ENCODE measurements around the gene ATOH7.
"Not testable (repeated sequence)": the region's sequence is repeated elsewhere in the genome, so short reads cannot be mapped to it uniquely, and the experiment has no call there.

The ATOH7 gene

DNA sequence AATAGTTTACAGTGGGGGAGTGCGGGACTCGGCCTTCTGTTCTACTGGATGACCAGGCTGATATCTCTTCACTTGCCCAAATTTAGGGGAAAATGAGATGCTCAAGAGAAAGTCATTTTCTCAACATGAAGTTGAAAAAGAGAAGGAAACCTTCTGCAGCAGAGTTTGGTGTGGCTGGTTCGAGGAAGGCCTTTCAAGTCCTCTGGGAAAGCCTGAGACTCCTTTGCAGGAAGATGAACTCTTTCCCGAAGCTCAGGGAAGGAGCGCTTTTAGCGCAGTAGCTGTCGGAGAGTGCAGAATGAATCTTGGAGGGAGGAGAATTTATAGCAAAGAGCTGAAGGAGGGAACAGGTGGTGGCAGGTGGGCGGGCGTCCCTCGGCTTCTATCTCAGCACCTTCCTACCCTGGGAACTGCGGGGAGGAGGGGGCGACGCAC lies at the start of gene ATOH7:
Gene ATOH7 (minus strand): TSS at position 297 of the 435 bp plus-strand sequence. CDS start 436 bp downstream, outside the sequence.
- no peak for DNase-seq

- no peak for DNase-seq
These were observed 48.8 kb upstream of the ATOH7 start for GRCh38 chr10:68280758-68281157.

DNA sequence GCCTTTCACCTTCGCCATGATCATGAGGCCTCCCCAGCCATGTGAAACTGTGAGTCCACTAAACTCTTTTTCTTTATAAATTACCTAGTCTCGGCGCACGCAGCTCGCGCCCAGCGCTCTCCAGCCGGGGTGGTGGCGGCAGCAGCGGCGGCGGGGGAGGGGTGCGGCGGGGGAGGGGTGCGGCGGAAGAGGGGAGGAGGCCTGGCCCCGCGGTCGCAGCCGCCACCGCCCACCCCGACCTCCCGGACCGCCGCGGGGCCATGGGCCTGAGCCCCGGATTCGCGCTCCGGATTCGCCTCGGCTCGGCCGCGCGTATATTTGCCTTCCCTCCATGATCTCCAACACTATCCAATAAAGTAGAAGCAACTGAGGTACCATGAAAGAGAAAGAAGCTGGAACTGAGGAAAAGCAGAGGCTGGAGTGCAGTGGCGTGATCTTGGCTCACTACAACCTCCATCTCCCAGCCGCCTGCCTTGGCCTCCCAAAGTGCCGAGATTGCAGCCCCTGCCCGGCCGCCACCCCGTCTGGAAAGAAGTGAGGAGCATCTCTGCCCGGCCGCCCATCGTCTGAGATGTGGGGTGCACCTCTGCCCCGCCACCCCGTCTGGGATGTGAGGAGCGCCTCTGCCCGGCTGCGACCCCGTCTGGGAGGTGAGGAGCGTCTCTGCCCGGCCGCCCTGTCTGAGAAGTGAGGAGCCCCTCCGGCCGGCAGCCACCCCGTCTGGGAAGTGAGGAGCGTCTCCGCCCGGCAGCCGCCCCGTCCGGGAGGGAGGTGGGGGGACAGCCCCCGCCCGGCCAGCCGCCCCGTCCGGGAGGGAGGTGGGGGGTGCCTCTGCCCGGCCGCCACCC lies 47.2 kb upstream of the ATOH7 start:
- not testable (repeated sequence) for DNase-seq

DNA sequence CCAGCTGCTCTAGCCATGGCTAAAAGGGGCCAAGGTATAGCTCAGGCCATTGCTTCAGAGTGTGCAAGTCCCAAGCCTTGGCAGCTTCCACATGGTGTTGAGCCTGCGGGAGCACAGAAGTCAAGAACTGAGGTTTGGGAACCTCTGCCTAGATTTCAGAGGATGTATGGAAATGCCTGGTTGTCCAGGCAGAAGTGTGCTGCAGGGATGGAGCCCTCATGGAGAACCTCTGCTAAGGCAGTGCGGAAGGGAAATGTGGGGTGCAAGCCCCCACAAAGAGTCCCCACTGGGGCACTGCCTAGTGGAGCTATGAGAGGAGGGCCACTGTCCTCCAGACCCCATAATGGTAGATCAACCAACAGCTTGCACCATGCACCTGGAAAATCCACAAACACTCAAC lies 45.9 kb upstream of the ATOH7 start:
- not testable (repeated sequence) for DNase-seq

DNA sequence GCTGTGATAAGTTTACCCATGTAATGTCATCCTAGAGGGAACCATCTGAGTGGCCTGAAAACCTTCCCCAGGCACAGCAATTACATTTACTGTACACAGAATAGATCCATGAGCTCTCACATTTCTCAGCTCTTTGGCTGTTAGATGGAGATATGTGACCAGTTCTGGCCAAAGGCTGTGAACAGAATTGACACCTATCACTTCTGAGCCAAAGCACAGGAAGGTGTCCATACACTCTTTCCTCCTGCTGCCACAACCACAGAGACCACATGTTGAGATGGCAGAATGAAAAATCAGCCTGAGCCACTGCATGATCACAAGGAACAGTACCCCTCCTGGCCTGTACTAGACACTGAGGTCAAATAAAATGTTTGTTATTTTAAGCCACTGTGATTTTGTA lies 44.3 kb upstream of the ATOH7 start:
- DNase-seq: no peak

GRCh38 chr10:68275600-68276126 lies 43.8 kb upstream of the ATOH7 start:
- DNase-seq: no peak

DNA sequence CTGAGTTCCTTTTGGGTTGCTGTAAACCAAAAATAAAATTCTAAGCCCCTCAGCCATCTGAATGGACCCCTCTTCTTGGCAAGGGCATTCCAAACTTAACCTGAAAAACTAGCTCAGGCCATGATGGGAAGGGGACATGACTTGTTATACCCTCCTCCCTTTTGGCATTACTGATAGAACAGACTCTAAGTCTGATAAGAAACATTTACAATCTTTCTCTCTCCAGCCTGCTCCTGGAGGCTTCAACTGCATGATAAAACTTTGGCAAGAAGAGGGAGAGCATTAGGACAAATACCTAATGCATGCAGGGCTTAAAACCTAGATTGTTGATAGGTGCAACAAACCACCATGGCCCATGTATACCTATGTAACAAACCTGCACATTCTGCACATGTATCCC lies 40.9 kb upstream of the ATOH7 start:
- DNase-seq: no peak

- no peak for DNase-seq
These were observed 39.4 kb upstream of the ATOH7 start for GRCh38 chr10:68271196-68271882.

GRCh38 chr10:68269562-68270290 lies 37.8 kb upstream of the ATOH7 start:
- no peak for DNase-seq

GRCh38 chr10:68261132-68261856 lies 29.4 kb upstream of the ATOH7 start:
- DNase-seq: no peak

DNA sequence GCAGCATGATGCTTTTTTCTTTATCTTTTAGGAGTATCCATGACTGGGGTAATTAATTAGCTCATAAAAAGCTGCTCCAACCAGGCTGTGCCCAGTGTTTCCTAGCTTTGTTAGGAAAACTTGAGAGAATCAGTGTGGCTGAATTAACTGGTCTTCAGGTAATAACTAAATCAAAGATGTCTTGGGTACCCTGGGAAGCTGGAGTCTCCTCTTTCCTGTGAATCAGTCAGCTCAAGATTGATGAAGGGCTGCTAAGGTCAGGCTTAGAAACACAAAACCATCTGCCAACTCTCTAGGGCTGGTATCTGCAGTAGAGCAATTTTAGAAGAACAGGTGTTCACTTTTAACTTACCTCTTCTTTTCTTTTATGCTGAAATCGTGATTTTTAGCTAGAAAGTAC lies 21.4 kb upstream of the ATOH7 start:
- DNase-seq: no peak

- no peak for DNase-seq
These were observed 19.9 kb upstream of the ATOH7 start for GRCh38 chr10:68251625-68252495.

- no peak for DNase-seq
These were observed 19.2 kb upstream of the ATOH7 start for GRCh38 chr10:68251151-68251550.

DNA sequence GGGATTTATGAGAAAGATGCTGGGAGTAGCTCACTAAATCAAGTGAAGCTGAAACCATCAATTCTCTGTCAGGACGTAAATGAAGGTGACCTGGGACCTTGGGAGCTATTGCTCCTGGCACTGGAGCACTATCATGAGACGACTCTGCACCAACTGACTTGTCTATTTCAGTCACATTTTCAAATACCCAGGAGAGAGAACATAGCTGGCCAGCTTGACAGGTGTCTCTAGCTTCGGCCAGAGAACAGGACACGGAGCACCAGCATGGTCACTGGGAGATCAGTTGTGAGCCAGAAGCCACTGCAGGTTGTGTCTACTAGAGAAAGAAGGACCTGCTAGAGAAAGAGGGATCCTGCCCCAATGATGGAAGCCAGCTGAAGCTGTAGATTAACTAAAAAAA lies 17.4 kb upstream of the ATOH7 start:
- DNase-seq: no peak

DNA sequence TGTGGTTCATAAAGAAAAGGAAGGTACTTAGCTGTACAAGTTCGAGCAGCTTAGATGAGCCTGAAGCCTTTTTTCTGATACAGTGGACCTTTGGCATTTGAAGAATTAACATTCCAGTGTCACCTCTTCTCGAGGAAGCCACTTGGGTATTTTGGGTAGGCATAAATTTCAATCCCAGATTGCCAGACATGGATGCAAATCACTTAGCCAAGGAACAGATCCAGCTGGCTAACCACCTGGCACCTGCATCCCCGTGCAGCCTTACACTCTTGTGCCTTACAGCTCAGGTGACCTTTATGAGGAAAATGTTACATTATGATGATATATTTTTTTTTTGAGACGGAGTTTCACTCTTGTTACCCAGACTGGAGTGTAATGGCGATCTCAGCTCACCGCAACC lies 16.0 kb upstream of the ATOH7 start:
- DNase-seq: no peak

GRCh38 chr10:68246397-68246796 lies 14.5 kb upstream of the ATOH7 start:
- DNase-seq: not testable (repeated sequence)

DNA sequence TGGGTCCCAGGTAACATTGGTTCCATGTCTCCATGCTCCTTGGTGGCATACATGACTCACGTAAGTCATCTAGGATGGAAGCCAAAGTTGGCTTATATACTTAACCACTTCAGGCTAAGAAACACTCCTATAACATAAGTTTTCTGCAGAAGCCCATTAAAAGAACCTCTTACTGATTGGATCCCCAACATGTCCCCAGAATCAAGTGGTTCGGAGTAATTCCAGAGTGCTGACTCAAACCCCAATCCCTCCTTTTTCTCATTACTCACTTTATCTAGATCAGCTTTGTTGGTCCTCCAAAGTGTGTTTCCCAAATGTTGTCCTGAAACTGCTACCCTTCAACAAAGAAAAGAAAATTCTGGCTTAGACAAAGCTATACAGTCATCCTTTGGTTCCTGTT lies 10.1 kb upstream of the ATOH7 start:
- DNase-seq: no peak

DNA sequence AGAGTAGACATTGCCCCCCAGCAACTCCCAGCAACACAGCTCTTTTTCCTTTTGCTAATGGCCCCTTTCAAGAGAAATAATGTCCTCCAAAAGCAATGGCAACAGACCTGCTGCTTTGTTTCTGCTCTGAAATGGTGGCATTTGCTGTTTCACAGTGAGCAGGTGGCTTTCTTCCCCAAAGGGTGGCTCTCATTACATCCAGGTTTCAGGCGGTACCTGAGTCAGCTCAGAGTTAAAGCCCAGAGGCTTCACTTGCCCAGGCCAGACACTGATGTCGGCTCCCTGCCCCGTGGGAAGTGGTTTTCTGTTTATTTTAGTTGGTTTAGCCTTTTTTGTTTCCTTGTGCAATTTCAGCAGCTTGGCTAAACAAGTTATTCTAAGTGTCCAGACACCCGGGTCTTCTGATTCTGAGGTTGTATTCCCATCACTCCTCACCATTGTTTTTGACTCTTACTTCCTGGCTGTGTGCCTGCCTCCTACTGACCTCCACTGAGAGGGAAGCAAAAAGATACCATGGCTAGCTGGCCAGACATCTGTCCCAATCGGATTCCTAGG lies 7.8 kb upstream of the ATOH7 start:
- DNase-seq: no peak

DNA sequence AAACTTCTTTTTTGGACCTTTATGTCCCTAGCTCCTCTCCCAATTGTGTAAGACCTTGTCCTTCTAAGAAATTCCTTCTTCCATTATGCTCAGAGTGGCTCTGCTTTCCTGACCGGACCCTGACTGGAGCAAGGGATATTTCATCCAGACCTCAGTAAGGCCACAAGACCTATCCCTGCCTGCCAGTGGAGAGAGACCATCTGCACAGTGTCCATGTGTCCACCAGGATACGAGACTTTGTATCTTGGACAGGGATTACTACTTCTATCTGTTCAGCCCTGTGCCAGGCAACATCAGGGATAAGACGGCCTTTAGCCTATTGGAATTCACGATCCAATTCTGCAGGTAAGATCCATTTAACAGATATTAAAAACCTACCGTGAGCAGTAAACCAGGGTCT lies 7.2 kb upstream of the ATOH7 start:
- DNase-seq: no peak

- no peak for DNase-seq
These were observed 6.5 kb upstream of the ATOH7 start for GRCh38 chr10:68238371-68238770.

DNA sequence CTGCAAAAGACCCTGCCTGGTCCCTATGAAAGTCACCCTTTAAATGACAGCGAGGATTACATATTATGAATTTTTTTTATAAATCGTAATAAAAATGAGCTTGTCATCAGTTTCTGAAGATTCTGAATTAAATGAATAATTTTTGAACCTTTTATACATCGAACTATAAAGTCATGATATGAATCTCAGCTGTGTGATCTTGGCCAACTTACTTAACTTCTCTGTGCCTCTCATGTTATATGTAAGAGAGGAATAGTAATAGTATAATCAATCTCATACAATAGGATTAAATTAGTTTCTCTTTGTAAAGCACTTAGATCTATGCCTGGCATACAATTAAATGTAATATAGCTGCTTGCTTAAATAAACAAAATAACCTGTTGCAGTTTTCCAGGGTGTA lies 5.3 kb upstream of the ATOH7 start:
- no peak for DNase-seq
